SU-DHL-6 (cell line): ENCODE measurements around the gene FAM153A.
"Not testable (repeated sequence)": the region's sequence is repeated elsewhere in the genome, so short reads cannot be mapped to it uniquely, and the experiment has no call there.

ENCODE experiments used
- H2AFZ ChIP-seq: fragments of 200-600 bp; sonication (generic); 2 replicates; pipeline ENCODE4 v1.6.1; 2014; ENCODE audit warnings: low read depth, mild to moderate bottlenecking, moderate library complexity, mixed read lengths, antibody characterized with exemption, low read length; ENCODE audit not compliant: severe bottlenecking
- H3F3A ChIP-seq: fragments of 200-600 bp; shearing (Covaris generic); 2 replicates; pipeline ENCODE4 v1.6.0; 2016; ENCODE audit warnings: antibody characterized with exemption, mild to moderate bottlenecking; ENCODE audit not compliant: insufficient read depth
- H3K27ac ChIP-seq: fragments of 200-600 bp; sonication (generic); 2 replicates; pipeline ENCODE4 v1.5.1; 2016; ENCODE audit warnings: low read depth, mild to moderate bottlenecking, low read length, moderate library complexity, mixed read lengths
- H3K27me3 ChIP-seq: fragments of 200-600 bp; sonication (generic), shearing (Covaris generic); 2 replicates; pipeline ENCODE4 v1.6.0; 2014; ENCODE audit warnings: mild to moderate bottlenecking, low read length
- H3K36me3 ChIP-seq: fragments of 200-600 bp; sonication (generic); 2 replicates; pipeline ENCODE4 v1.6.1; 2014; ENCODE audit warnings: mild to moderate bottlenecking, low read length, mixed read lengths
- H3K4me2 ChIP-seq: fragments of 300-600, 200-600 bp; shearing (Covaris generic), sonication (generic); 2 replicates; pipeline ENCODE4 v1.6.0; 2014; ENCODE audit warnings: low read length, low read depth, mild to moderate bottlenecking; ENCODE audit not compliant: poor library complexity, severe bottlenecking
- H3K4me3 ChIP-seq: fragments of 200-600 bp; sonication (generic); 2 replicates; pipeline ENCODE4 v1.5.1; 2014; ENCODE audit warnings: antibody characterized with exemption, low read length, mild to moderate bottlenecking, mixed read lengths; ENCODE audit not compliant: insufficient read depth, poor library complexity, severe bottlenecking
- H3K79me2 ChIP-seq: fragments of 200-600 bp; sonication (generic); 2 replicates; pipeline ENCODE4 v1.6.1; 2014; ENCODE audit warnings: mild to moderate bottlenecking, low read length, moderate library complexity; ENCODE audit not compliant: insufficient read depth
- H3K9ac ChIP-seq: fragments of 200-600 bp; sonication (generic); 2 replicates; pipeline ENCODE4 v1.7.0; 2014; ENCODE audit warnings: mild to moderate bottlenecking, low read length
- H3K9me2 ChIP-seq: fragments of 200-600 bp; sonication (generic); replicated peaks from 2 replicates; pipeline ENCODE4 v1.6.1; 2014; ENCODE audit warnings: low read length; ENCODE audit not compliant: insufficient read depth
- H3K9me3 ChIP-seq: fragments of 200-600 bp; sonication (generic); 2 replicates; pipeline ENCODE4 v1.6.1; 2014; ENCODE audit warnings: low read length, mixed read lengths; ENCODE audit not compliant: insufficient read depth
- H4K20me1 ChIP-seq: fragments of 200-600 bp; sonication (generic); 2 replicates; pipeline ENCODE4 v1.6.1; 2014; ENCODE audit warnings: low read depth, mild to moderate bottlenecking, antibody characterized with exemption, low read length, moderate library complexity, mixed read lengths

The FAM153A gene

DNA sequence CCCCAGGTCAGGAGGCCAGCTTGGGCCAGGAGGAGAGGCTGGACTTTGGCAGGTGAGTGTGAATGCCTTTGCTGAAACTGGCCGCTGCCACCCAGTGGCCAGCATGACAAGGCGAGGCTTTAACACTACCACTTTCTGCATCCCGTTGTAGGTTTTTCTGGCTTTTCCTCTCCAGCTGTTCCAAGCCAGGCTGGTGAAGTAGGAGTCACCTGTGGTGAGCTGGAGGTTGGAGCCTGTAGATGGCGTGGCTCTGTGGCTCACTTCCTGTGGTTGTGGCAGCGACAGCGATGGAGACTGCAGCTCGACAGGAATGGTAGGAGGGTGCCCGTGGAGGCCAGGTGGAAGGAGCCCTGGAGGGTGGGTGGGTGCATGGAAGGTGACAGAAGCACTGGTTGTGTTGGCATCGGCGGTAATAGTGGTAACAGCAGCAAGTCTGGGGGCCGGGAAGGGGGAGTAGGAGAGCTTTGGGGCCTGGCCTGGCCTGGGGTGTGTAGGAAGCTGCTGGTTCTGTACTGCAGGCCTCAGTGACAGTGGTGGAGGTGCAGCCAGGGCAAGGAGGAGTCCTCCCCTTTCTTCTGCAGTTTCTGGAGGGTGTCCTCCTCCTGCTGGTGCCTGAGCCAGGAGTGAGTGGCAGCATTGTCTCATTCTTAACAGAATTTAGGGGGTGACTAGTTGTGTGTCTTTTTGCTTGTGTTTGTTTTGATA is 26.7 kb upstream of the FAM153A start:
- H3K9me3 ChIP-seq, H3K27ac ChIP-seq, H2AFZ ChIP-seq, H4K20me1 ChIP-seq, H3F3A ChIP-seq, H3K79me2 ChIP-seq, H3K9me2 ChIP-seq, H3K4me2 ChIP-seq, H3K9ac ChIP-seq, H3K36me3 ChIP-seq, H3K4me3 ChIP-seq, H3K27me3 ChIP-seq: not testable (repeated sequence)

DNA sequence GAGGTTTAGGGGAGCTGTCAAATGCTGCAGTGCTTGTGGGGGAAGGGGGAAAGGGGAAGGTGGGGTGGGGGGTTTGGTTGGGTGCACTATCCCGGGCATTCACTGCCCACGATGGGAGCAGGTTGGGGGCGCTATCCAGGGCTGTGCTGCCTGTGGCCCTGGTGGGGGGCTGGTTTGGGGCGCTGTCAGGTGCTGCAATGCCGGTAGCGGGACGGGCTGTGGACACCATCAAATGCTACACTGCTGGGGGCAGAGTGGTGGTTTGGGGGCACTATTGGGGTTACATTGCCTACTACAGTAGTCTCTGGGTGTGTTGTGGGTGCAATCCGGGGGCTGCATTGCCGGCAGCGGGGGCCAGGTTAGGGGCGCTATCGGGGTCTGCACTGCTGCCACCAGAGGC is 25.7 kb upstream of the FAM153A start:
- not testable (repeated sequence) for H3K9me2 ChIP-seq, H3K27ac ChIP-seq, H4K20me1 ChIP-seq, H3F3A ChIP-seq, H3K36me3 ChIP-seq, H3K9me3 ChIP-seq, H3K4me2 ChIP-seq, H3K79me2 ChIP-seq, H3K9ac ChIP-seq, H2AFZ ChIP-seq, H3K4me3 ChIP-seq, H3K27me3 ChIP-seq

DNA sequence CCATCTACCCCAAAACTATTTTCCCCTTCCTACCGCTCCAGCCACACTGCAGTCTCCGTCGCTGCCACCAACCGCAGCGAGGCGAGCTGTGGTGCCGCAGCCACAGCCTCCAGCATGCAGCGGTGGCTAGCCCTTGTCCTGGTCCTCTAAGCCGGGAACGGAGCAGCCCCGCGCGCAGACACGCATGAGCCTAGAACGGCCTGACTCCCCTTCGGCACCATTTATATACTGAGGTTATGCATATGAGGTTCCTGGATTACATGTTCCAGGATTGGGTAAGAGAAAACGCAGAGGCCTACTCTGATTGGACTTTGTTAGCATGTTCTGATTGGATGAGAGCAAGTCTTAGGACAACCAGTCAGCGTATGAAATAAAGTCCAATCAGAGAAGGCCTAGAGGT is 24.6 kb upstream of the FAM153A start:
- H3K4me2 ChIP-seq, H3K27ac ChIP-seq, H2AFZ ChIP-seq, H4K20me1 ChIP-seq, H3K36me3 ChIP-seq, H3F3A ChIP-seq, H3K9me2 ChIP-seq, H3K9me3 ChIP-seq, H3K79me2 ChIP-seq, H3K9ac ChIP-seq, H3K27me3 ChIP-seq, H3K4me3 ChIP-seq: not testable (repeated sequence)

DNA sequence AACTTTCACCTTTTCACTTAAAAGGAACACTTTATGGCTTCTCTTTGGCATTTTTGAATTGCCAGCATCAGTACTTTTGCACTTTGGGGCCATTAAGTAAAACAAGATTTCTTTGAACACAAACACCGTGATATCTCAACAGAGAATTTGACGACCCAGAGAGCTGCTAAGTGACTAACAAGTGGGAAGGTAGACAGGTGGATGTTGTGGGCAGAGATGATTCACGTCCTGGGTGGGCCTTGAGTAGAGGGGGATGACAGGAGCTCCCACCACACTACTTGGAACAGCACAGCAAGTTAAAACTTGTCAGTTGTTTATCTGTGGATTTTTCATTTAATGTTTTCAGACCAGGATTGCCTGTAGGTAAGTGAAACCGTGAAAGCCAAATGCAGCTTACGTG is 18.7 kb upstream of the FAM153A start:
- H3K4me3 ChIP-seq, H3F3A ChIP-seq, H3K9ac ChIP-seq, H3K9me2 ChIP-seq, H3K9me3 ChIP-seq, H4K20me1 ChIP-seq, H3K79me2 ChIP-seq, H2AFZ ChIP-seq, H3K27me3 ChIP-seq, H3K27ac ChIP-seq, H3K36me3 ChIP-seq, H3K4me2 ChIP-seq: not testable (repeated sequence)

DNA sequence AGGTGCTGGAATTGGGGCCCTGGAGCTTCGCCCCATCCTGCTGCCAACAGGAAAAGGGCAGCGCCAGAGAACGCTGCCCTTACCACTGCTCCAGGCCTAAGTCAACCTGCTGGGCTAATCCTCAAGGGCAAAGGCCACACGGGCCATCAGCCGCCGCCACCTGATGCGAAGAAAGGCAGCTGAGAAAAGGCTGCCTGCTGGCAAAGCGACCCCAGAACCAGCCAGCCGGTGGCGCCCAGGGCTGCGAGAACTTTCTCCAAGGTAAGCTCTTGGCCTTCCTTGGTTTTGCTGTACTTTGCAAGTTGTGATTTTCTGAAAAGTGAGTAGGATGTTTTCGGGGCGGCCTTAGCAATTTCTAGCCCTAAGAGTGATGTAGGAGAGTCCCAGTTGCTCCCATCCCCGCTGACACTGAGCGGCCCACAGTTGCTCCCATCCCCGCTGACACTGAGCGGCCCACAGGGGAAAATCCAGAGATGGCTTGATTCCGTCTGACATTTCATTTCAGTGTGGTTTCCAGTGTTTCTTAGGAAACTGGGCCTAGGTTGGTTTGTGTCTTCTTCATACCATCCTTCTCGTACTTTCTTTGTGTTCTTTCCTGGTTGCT is 15.6 kb upstream of the FAM153A start:
- not testable (repeated sequence) for H3F3A ChIP-seq, H3K36me3 ChIP-seq, H4K20me1 ChIP-seq, H3K4me3 ChIP-seq, H3K27me3 ChIP-seq, H3K4me2 ChIP-seq, H3K9ac ChIP-seq, H2AFZ ChIP-seq, H3K79me2 ChIP-seq, H3K9me2 ChIP-seq, H3K27ac ChIP-seq, H3K9me3 ChIP-seq

DNA sequence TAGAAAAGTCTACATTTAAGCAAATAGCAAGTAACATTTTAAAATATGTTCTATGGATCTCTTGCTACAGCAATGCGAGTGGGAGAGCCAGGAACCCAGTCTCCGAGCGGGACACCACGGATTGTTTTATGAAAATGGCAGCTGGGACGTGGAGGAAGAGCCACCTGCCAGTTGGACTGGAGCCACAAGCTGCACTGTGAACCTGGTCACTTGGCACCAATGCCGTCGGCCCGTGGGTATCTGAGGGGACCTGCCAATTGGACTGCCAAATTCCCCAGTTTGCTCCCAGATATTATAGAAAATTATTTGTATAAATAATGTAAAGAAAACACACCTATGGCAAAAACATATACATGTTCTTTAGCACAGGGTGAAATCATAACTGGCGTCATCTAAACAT is 10.6 kb upstream of the FAM153A start:
- H3K79me2 ChIP-seq, H4K20me1 ChIP-seq, H3K36me3 ChIP-seq, H3K9ac ChIP-seq, H3K9me2 ChIP-seq, H3K27ac ChIP-seq, H3K27me3 ChIP-seq, H3K4me3 ChIP-seq, H3F3A ChIP-seq, H3K9me3 ChIP-seq, H3K4me2 ChIP-seq, H2AFZ ChIP-seq: not testable (repeated sequence)

DNA sequence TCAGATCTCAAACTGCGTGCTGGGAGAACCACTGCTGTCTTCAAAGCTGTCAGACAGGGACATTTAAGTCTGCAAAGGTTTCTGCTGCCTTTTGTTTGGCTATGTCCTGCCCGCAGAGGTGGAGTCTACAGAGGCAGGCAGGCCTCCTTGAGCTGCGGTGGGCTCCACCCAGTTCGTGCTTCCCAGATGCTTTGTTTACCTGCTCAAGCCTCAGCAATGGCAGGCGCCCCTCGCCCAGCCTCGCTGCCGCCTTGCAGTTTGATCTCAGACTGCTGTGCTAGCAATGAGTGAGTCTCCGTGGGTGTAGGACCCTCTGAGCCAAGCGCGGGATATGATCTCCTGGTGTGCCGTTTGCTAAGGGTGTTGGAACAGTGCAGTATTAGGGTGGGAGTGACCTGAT is 8.9 kb upstream of the FAM153A start:
- not testable (repeated sequence) for H3K9me3 ChIP-seq, H3K9me2 ChIP-seq, H3K79me2 ChIP-seq, H2AFZ ChIP-seq, H3K27me3 ChIP-seq, H3K27ac ChIP-seq, H3K9ac ChIP-seq, H3K36me3 ChIP-seq, H3F3A ChIP-seq, H3K4me3 ChIP-seq, H3K4me2 ChIP-seq, H4K20me1 ChIP-seq

DNA sequence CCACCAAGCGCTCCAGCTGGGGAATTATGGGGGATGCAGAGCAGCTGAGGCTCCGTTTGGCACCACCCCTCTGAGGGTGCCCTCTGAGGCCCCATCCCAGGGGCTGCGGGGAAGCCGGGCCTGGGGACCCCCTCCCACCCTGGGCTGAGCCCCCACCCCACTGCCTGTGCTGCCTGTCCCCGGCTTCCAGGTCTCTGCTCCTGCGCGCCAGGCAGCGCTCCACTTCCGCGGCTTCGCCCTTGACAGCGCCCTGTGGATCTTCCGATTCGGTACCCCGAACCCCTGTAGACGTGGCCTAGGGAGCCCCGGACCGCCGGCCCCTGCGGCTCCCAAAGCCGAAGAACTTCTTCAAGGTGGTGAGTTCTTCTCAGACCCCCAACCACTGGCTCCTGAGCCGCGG is 530 bp downstream of the FAM153A start:
- not testable (repeated sequence) for H3K9ac ChIP-seq, H3K4me3 ChIP-seq, H2AFZ ChIP-seq, H3K79me2 ChIP-seq, H3K9me2 ChIP-seq, H3K27me3 ChIP-seq, H3K4me2 ChIP-seq, H3K36me3 ChIP-seq, H3F3A ChIP-seq, H3K9me3 ChIP-seq, H3K27ac ChIP-seq, H4K20me1 ChIP-seq
